AG09309 (cell line): ENCODE data around the gene UBE2U.

ENCODE experiments used
- DNase-seq: peaks from one replicate; pipeline ENCODE4 v3.0.0-alpha.2; 2010; ENCODE audit warnings: low read depth
- H3K4me3 ChIP-seq: 2 replicates; pipeline ENCODE4 v1.5.1; 2011; ENCODE audit warnings: mild to moderate bottlenecking, low read depth, low read length, moderate library complexity; ENCODE audit not compliant: control insufficient read depth
- TF ChIP-seq, protein P1 (sequence below): IDR thresholded peaks from 2 replicates; pipeline ENCODE4 v1.5.1; 2011; ENCODE audit warnings: mild to moderate bottlenecking, low read depth, low read length, inconsistent platforms; ENCODE audit not compliant: insufficient read depth, control insufficient read depth; ENCODE audit errors: missing control alignments

UBE2U gene

GRCh38 chr1:64186898-64187280 is 16.5 kb upstream of the UBE2U start:
- DNase-seq, result no peak
- TF ChIP-seq, protein P1, sequence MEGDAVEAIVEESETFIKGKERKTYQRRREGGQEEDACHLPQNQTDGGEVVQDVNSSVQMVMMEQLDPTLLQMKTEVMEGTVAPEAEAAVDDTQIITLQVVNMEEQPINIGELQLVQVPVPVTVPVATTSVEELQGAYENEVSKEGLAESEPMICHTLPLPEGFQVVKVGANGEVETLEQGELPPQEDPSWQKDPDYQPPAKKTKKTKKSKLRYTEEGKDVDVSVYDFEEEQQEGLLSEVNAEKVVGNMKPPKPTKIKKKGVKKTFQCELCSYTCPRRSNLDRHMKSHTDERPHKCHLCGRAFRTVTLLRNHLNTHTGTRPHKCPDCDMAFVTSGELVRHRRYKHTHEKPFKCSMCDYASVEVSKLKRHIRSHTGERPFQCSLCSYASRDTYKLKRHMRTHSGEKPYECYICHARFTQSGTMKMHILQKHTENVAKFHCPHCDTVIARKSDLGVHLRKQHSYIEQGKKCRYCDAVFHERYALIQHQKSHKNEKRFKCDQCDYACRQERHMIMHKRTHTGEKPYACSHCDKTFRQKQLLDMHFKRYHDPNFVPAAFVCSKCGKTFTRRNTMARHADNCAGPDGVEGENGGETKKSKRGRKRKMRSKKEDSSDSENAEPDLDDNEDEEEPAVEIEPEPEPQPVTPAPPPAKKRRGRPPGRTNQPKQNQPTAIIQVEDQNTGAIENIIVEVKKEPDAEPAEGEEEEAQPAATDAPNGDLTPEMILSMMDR, result no peak
- no peak overlapping the region for H3K4me3 ChIP-seq

DNA sequence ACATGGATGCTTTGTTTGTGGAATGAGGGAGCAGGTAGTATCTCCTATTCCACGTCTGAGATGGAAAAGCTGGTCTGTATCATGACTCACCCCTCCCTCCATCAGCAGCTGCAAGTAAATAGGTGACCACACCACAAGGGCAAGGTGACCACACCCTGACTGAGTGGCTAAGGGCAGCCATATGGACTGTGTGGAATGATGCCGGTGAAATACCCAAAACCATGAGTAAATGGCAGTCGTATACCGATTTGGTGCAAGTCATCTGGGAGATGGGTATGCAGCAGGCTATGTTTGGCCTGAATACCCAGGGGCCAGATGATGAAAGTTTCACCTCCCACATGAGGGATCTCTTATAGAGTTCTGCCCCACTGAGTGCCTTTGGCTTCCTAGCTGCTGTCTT is 15.8 kb upstream of the UBE2U start:
- H3K4me3 ChIP-seq, result no peak overlapping the region
- TF ChIP-seq, protein P1, result no peak
- no peak for DNase-seq

DNA sequence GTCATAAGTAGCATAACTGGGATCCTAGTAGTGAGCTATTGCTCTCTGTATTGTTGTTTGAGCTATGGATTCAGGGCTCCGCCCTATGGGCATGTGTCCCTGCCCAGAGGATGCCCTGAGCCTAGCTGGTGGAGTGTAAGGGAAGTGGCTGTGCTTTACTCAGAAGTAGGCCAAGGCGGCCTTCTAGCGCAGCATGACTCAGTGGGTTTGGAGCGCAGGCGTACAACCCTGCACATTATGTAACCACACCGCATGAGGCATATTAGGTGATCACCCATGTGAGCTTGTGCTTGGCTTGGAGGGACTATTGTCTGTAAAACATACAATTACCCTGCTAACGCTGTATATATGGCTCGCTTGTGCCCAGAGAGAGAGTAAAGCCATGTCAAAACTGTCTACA is 11.1 kb upstream of the UBE2U start:
- DNase-seq, result no peak
- H3K4me3 ChIP-seq, result no peak overlapping the region

GRCh38 chr1:64194168-64195080 is 9.0 kb upstream of the UBE2U start:
- no peak overlapping the region for H3K4me3 ChIP-seq
- TF ChIP-seq, protein P1, result no peak
- DNase-seq, result no peak

More for the DNA sequence above, 11.1 kb upstream of the UBE2U start:
- TF ChIP-seq, protein P1, result no peak

GRCh38 chr1:64195081-64195395 is 8.4 kb upstream of the UBE2U start:
- DNase-seq, result peak; percentile 8
- TF ChIP-seq, protein P1, result no peak
- no peak overlapping the region for H3K4me3 ChIP-seq

DNA sequence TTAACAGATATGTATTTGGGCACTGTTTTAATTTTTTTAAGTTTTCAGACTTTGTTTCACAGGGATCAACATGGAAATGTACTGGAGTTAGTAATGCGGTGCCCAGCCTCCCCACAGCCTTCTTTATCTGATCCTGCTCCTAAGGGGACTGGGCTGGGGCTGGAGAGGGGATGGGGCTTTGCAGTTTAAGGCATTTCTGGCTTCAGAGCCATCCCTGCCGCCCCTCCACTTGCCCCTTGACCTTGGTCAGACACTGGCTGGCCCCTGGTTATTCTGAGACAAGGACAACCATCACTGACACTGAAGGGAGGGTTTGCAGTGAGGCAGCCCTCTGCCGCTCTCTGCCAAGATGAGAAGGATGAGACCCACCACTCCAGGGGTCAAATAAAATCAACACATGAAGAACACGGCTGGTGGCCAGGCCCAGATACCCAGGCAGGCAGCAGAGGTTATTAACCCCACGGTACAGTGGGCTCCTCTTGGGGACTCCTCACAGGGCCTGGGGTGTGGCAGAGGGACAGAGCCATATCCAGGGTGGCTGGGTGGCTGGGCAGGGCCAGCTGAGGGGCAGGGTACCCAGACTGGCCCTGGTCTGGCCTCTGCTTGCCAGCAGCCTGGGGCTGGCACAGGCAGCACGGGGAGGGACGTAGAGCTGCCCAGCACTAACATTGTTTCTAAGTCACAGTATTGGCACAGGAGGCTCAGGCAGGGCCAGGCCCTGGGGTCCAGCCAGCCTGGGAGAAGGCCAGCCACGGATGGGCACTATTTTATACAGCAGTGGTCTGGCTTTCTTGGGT is 7.2 kb upstream of the UBE2U start:
- no peak for DNase-seq
- TF ChIP-seq, protein P1, result no peak
- H3K4me3 ChIP-seq, result no peak overlapping the region
